PC-3 (cell line): Measurements from ENCODE around the gene FER1L5. TPM values are rescaled to one million over a fixed set of nuclear protein-coding genes. Genes with fewer than 3 reads are reported as not detected.

ENCODE experiments used
- ATAC-seq: fragments of 200-7000 bp; cut with Tn5 transposase; 2 replicates; pipeline ENCODE4 v1.9.1; 2020; ENCODE audit warnings: mild to moderate bottlenecking, moderate library complexity
- BruUV-seq: library from RNA; stranded (reverse); fragments of 400-500 nt; replicated peaks from 2 replicates; lab custom pipeline; 2021; lab: Mats Ljungman, UMichigan
- CTCF ChIA-PET: fragments of 300-600 bp; sonication (Branson Sonifier 250); formaldehyde crosslinking; loops from one replicate; lab custom pipeline; 2022; ENCODE audit warnings: antibody characterized with exemption; lab: Charles Lee
- POLR2A ChIA-PET: fragments of 300-600 bp; sonication (Branson Sonifier 250); formaldehyde crosslinking; loops from one replicate; lab custom pipeline; 2022; ENCODE audit warnings: antibody characterized with exemption; ENCODE audit not compliant: unreplicated experiment; lab: Charles Lee
- DNase-seq: peaks from one replicate; pipeline ENCODE4 v3.0.0-alpha.2; 2015
- H2AFZ ChIP-seq: fragments of 300-600 bp; sonication (generic); 2 replicates; pipeline ENCODE4 v1.6.0; 2016; ENCODE audit warnings: antibody characterized with exemption, low read length
- H3F3A ChIP-seq: fragments of 300-600 bp; sonication (generic); one replicate; pipeline ENCODE4 v1.6.0; 2017; ENCODE audit warnings: antibody characterized with exemption, low read length, control low read depth, mild to moderate bottlenecking; ENCODE audit not compliant: unreplicated experiment
- H3K27ac ChIP-seq: fragments of 300-600 bp; sonication (generic); 2 replicates; pipeline ENCODE4 v1.5.1; 2016; ENCODE audit warnings: mild to moderate bottlenecking, low read length
- H3K27me3 ChIP-seq: fragments of 300-600 bp; sonication (generic); 2 replicates; pipeline ENCODE4 v1.6.1; 2016; ENCODE audit warnings: low read length, mixed read lengths
- H3K36me3 ChIP-seq: fragments of 300-600 bp; sonication (generic); 2 replicates; pipeline ENCODE4 v1.6.1; 2016; ENCODE audit warnings: low read depth, mixed run types, low read length, mixed read lengths
- H3K4me1 ChIP-seq: fragments of 300-600 bp; sonication (generic); 2 replicates; pipeline ENCODE4 v1.5.1; 2016; ENCODE audit warnings: low read length; ENCODE audit not compliant: insufficient read depth
- H3K4me2 ChIP-seq: fragments of 300-600 bp; sonication (generic); 2 replicates; pipeline ENCODE4 v1.6.0; 2016; ENCODE audit warnings: low read length
- H3K4me3 ChIP-seq: fragments of 300-600 bp; sonication (generic); 2 replicates; pipeline ENCODE4 v1.5.1; 2016; ENCODE audit warnings: mild to moderate bottlenecking, low read length, mixed read lengths
- H3K79me2 ChIP-seq: fragments of 300-600 bp; sonication (generic); 2 replicates; pipeline ENCODE4 v1.6.1; 2017; ENCODE audit warnings: low read length, mixed read lengths
- H3K9ac ChIP-seq: fragments of 300-600 bp; sonication (generic); 2 replicates; pipeline ENCODE4 v1.6.0; 2016; ENCODE audit warnings: mild to moderate bottlenecking, low read length
- H3K9me2 ChIP-seq: fragments of 300-600 bp; sonication (generic); replicated peaks from 2 replicates; pipeline ENCODE4 v1.6.1; 2016; ENCODE audit warnings: mixed run types, low read length, mixed read lengths
- H3K9me3 ChIP-seq: fragments of 300-600 bp; sonication (generic); 2 replicates; pipeline ENCODE4 v1.6.1; 2016; ENCODE audit warnings: low read length, mixed read lengths
- H4K20me1 ChIP-seq: fragments of 300-600 bp; sonication (generic); 2 replicates; pipeline ENCODE4 v1.6.1; 2016; ENCODE audit warnings: low read length, mixed read lengths
- EZH2 ChIP-seq: fragments of 300-600 bp; sonication (generic); IDR thresholded peaks from one replicate; pipeline ENCODE4 v1.6.1; 2017; ENCODE audit warnings: antibody characterized with exemption, mild to moderate bottlenecking, low read length; ENCODE audit not compliant: unreplicated experiment
- EZH2phosphoT487 ChIP-seq: fragments of 300-600 bp; sonication (generic); IDR thresholded peaks from 2 replicates; pipeline ENCODE4 v1.6.1; 2018; ENCODE audit warnings: mild to moderate bottlenecking, antibody characterized with exemption, low read length, borderline replicate concordance
- intact Hi-C: fragments of 100-400 bp; cut with micrococcal nuclease; formaldehyde crosslinking; loops from 2 replicates; pipeline ENCODE4 v1.9.0; 2023
- total RNA-seq: library from RNA; depleted of rRNA; stranded (reverse); fragments of >200 nt; gene quantifications from 2 replicates; pipeline ENCODE4 v1.2.3, GENCODE V29; 2014
- TF ChIP-seq, protein P1 (sequence below): fragments of 300-600 bp; sonication (generic); conservative IDR thresholded peaks from 2 replicates; pipeline ENCODE4 v1.5.1; 2017; ENCODE audit warnings: antibody characterized with exemption, low read depth, mild to moderate bottlenecking, low read length

FER1L5 gene
- total RNA-seq, 1 experiment from 2014 or later, result not detected

DNA sequence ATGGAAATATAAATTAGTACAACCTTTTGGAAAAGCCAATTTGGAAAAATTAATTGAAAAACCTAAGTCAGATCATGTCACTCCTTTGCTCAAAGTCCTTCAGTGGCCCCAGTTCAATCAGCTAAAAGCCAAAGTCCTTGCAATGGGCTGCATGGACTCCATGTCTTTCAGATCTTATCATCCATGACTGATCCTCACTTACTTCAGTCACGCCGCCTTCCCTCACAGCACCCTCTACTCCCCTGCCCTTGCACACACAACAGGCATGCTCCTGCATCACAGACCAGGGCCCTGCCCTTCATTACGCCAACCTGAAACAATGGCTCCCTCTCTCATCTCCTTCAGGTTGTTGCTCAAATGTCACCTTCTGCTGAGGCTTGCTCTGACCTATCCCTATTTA lies 20.0 kb upstream of the FER1L5 start:
- intact Hi-C loops, result no loop called here
- Histone ChIP-seq H3K79me2 (peaks cover 8% of the 10 kb centered on the region; the same call in 1 of the 2 replicates), H3K4me2 (no peak overlapping the region), H3F3A (no peaks in the 10 kb centered on the region), H3K9me3 (no peaks in the 10 kb centered on the region), H3K36me3 (peaks cover 25% of the 10 kb centered on the region), H3K4me1 (peaks cover 7% of the 10 kb centered on the region; the same call in 1 of the 2 replicates), H4K20me1 (no peaks in the 10 kb centered on the region), H3K4me3 (no peak overlapping the region), H3K27ac (no peak overlapping the region), H3K9me2 (no peaks in the 10 kb centered on the region), H3K9ac (no peak overlapping the region), H2AFZ (no peak overlapping the region), H3K27me3 (no peaks in the 10 kb centered on the region)
- ChIA-PET POLR2A (no interaction called here), CTCF (no interaction called here)
- TF ChIP-seq, protein P1, sequence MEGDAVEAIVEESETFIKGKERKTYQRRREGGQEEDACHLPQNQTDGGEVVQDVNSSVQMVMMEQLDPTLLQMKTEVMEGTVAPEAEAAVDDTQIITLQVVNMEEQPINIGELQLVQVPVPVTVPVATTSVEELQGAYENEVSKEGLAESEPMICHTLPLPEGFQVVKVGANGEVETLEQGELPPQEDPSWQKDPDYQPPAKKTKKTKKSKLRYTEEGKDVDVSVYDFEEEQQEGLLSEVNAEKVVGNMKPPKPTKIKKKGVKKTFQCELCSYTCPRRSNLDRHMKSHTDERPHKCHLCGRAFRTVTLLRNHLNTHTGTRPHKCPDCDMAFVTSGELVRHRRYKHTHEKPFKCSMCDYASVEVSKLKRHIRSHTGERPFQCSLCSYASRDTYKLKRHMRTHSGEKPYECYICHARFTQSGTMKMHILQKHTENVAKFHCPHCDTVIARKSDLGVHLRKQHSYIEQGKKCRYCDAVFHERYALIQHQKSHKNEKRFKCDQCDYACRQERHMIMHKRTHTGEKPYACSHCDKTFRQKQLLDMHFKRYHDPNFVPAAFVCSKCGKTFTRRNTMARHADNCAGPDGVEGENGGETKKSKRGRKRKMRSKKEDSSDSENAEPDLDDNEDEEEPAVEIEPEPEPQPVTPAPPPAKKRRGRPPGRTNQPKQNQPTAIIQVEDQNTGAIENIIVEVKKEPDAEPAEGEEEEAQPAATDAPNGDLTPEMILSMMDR, result no peak
- TF ChIP-seq EZH2phosphoT487, result no peak
- TF ChIP-seq EZH2, result no peak
- no TSS peak for BruUV-seq
- no peak for DNase-seq
- no peak for ATAC-seq

DNA sequence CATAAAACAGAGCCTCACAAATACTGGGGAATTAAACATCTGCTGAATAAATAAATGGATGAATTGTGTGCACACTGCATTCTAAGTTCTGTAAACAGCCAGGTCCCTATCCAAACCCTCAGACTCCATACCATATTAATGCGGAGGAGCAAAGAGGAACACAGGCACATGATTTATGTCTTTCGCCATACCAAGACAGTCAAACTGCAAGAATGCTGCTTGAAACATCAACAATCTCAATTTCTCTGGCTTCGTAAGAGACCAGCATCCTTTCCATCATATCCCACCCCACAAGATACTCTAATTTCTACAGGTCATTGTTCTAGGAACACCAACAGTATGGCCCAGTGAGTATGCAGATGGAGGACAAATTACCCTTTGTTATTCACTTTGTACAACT lies 19.4 kb upstream of the FER1L5 start:
- ChIA-PET POLR2A (no interaction called here), CTCF (no interaction called here)
- Histone ChIP-seq H3K36me3 (peaks cover 30% of the 10 kb centered on the region), H3K9ac (no peak overlapping the region), H2AFZ (no peak overlapping the region), H3K27me3 (no peaks in the 10 kb centered on the region), H3F3A (no peaks in the 10 kb centered on the region), H3K4me3 (no peak overlapping the region), H3K27ac (no peak overlapping the region), H4K20me1 (no peaks in the 10 kb centered on the region), H3K9me2 (no peaks in the 10 kb centered on the region), H3K4me2 (no peak overlapping the region), H3K4me1 (peaks cover 7% of the 10 kb centered on the region; the same call in 1 of the 2 replicates), H3K9me3 (no peaks in the 10 kb centered on the region), H3K79me2 (peaks cover 8% of the 10 kb centered on the region; the same call in 1 of the 2 replicates)
- TF ChIP-seq EZH2phosphoT487 (no peak), EZH2 (no peak)
- TF ChIP-seq, protein P1, result no peak
- ATAC-seq (no peak), DNase-seq (no peak)
- BruUV-seq, result no TSS peak
- intact Hi-C loops, result no loop called here
